ENCODE results near the gene SPATA16.

SPATA16 gene

DNA sequence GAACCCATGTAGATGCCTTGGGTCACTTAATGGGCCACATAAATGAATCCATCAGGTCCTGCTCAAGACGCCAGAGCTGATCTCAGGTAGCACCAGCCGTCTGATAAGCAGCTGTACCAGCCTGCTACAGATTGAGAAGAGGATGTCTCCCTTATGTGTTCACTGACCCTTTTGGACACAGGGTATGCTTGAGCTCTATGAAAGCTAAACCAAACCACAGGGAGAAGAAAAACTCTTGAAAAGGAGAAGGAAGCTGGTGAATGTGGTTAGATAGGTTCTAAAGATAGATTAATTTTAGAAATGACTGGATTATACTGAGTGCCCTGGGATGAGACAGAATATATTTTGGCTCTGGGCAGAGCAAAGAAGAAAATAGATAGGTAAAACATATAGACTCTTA lies 187.5 kb downstream of the SPATA16 start:
- TF ChIP-seq, protein P1, sequence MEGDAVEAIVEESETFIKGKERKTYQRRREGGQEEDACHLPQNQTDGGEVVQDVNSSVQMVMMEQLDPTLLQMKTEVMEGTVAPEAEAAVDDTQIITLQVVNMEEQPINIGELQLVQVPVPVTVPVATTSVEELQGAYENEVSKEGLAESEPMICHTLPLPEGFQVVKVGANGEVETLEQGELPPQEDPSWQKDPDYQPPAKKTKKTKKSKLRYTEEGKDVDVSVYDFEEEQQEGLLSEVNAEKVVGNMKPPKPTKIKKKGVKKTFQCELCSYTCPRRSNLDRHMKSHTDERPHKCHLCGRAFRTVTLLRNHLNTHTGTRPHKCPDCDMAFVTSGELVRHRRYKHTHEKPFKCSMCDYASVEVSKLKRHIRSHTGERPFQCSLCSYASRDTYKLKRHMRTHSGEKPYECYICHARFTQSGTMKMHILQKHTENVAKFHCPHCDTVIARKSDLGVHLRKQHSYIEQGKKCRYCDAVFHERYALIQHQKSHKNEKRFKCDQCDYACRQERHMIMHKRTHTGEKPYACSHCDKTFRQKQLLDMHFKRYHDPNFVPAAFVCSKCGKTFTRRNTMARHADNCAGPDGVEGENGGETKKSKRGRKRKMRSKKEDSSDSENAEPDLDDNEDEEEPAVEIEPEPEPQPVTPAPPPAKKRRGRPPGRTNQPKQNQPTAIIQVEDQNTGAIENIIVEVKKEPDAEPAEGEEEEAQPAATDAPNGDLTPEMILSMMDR (IDR thresholded peaks at IDR 0.05; ENCODE audit: borderline replicate concordance, insufficient read depth, low read depth, low read length): no peak
- no peak overlapping the region for H3K4me3 ChIP-seq (ENCODE audit: low read depth, low read length)

DNA sequence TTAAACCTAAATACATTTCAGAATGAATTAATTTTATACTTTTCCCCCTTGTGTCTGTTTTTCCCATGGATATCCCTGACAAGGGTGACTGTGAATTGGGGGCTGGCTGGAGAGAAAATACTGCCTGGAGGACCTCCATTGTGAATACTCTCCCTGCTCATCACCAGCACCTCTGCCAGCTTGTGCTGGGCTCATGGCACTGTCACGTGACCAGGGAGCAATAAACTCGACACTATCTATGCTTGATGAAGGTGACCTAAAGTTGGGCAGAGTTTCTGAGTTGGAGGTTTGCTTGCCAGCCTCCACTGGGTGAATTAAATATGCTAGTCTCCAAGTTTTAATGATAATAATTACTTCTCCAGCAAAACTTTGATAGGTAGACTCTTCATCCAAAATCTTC lies 189.5 kb downstream of the SPATA16 start:
- TF ChIP-seq, protein P1 (IDR thresholded peaks at IDR 0.05; ENCODE audit: borderline replicate concordance, insufficient read depth, low read depth, low read length): no peak
- no peak overlapping the region for H3K4me3 ChIP-seq (ENCODE audit: low read depth, low read length)

DNA sequence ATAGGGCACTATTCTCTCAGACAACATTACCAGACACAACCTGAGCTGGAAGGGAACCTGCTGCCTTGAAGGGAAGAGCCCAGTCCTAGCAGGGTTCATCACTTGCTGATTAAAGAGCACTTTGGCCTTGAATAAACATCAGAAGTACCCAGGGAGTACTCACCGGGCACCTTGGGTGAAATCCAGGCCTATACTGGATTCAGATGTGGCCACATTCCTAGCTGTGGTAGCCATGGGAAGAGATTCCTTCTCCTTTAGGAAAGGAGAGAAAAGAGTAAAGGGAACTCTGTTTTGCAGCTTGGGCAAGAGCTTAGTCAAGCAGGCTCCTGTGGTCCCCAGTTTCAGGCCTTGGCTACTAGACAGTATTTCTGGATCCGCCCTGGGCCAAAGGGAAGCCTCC lies 195.0 kb downstream of the SPATA16 start:
- TF ChIP-seq, protein P1 (IDR thresholded peaks at IDR 0.05; ENCODE audit: borderline replicate concordance, insufficient read depth, low read depth, low read length): no peak
- H3K4me3 ChIP-seq (ENCODE audit: low read depth, low read length): no peak overlapping the region

DNA sequence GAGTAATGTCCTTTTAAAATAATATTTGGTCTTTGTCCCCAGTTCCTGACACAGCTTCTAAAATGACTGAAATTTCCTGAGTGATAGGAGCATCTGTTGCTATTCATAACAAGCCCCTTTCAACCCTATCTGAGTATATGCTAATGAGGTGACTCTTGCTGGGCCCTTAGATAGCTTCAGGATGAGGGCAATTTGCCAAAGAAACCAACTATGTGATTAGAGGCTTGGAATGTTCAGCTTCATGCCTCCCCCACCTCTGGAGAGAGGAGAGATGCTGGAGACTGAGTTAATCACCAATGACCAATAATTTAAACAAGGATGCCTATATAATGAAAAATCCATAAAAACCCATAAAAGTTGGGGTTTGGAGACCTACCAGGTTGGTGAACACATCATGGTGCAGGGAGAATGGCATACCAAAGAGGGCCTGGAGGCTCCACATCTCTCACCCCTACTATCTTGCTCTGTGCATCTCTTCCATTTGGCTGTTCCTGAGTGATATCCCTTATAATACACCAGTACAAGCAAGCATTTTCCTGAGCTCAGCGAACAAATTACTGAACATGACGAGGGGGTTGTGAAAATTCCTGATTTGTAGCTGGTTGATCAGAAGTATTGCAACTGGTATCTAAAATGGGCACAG lies 201.3 kb downstream of the SPATA16 start:
- H3K4me3 ChIP-seq (ENCODE audit: low read depth, low read length): no peak overlapping the region
- TF ChIP-seq, protein P1 (IDR thresholded peaks at IDR 0.05; ENCODE audit: borderline replicate concordance, insufficient read depth, low read depth, low read length): no peak

DNA sequence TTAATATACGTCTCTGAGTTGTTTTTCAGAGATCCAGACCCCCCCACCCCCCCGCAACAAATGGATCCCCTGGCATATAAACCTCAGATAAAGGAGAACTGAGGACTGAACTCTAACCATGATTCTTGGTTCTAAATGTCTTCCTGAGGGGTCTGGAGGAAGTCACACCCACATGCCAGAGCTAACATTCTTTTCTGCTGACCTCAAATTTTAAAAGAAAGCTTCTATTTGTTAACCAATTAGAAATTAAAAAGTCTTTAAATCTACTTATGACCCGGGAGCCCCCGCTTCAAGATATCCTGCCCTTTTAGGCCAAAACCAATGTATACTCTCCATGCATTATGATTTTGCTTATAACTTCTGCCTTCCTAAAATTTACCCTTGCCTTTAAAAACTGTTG lies 202.2 kb downstream of the SPATA16 start:
- H3K4me3 ChIP-seq (ENCODE audit: low read depth, low read length): no peak overlapping the region
- TF ChIP-seq, protein P1 (IDR thresholded peaks at IDR 0.05; ENCODE audit: borderline replicate concordance, insufficient read depth, low read depth, low read length): no peak

DNA sequence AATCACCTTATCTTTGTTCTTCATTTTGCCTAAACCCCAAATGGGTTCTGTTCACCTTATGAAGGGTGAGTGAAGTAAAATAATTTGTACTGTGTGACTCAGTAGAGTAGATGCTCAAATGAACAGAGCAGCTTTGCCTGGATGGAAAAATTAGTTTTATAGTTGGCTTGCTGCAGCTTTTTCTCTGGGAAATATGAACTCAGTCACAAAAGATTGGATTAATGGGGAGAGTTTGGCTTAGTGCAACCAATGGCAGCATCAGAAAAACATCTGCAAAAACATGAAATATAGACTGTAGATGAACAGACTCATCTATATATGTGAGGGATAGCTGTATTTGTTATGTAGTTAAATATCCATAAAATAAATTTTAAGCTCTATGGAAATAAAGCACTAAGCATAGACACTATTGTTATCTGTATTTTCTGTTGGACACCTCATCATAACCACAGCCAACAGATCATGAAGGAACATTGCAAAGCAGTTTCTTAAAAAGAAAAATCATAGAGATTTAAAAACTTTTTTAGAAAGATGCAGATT lies 209.2 kb downstream of the SPATA16 start:
- H3K4me3 ChIP-seq (ENCODE audit: low read depth, low read length): no peak overlapping the region
- TF ChIP-seq, protein P1 (IDR thresholded peaks at IDR 0.05; ENCODE audit: borderline replicate concordance, insufficient read depth, low read depth, low read length): no peak

DNA sequence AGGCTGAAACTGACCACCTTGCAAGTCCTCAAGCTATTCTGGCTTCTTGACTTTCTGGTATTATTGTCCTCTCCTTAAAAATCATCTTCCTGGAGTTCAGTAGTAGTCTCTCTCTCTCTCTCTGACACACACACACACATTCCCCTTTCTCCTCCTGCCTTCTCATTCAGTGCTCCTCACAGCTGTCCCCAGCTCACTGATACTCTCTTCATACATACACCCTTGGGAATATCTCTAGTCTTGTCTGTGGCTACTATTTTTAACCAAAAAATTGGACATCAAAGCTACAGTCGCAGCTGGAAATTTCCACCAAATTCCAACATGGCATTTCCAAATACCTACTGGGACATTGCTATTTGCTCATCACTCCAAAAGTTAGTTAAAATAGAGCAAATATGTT lies 211.6 kb downstream of the SPATA16 start:
- no peak overlapping the region for H3K4me3 ChIP-seq (ENCODE audit: low read depth, low read length)
- TF ChIP-seq, protein P1 (IDR thresholded peaks at IDR 0.05; ENCODE audit: borderline replicate concordance, insufficient read depth, low read depth, low read length): no peak
